Stimulated activated CD4-positive, alpha-beta T cell treated with anti-CD3 and anti-CD28 coated beads, TNF-alpha, amount 100 ng/mL, for 4 hours (primary cell): Measurements from ENCODE around the gene IDUA.

ENCODE experiments used
- DNase-seq, 3 experiments: peaks; one replicate each; pipeline ENCODE4 v3.0.0-alpha.2; 2020; ENCODE audit warnings: low read depth in 3 of 3

The IDUA gene

GRCh38 chr4:956531-957230 is 30.2 kb upstream of the IDUA start:
- DNase-seq, result no peak

- DNase-seq, result no peak
Measured at GRCh38 chr4:957231-957580, 29.6 kb upstream of the IDUA start.

- DNase-seq, result no peak
Measured at GRCh38 chr4:957581-958313, 29.1 kb upstream of the IDUA start.

GRCh38 chr4:958314-958665 is 28.6 kb upstream of the IDUA start:
- DNase-seq, result no peak

- no peak for DNase-seq
Measured at GRCh38 chr4:958696-959337, 28.0 kb upstream of the IDUA start.

GRCh38 chr4:959338-960139 is 27.3 kb upstream of the IDUA start:
- no peak for DNase-seq

GRCh38 chr4:960140-960635 is 26.7 kb upstream of the IDUA start:
- DNase-seq, result no peak

- DNase-seq, result no peak
Measured at GRCh38 chr4:960636-961350, 26.1 kb upstream of the IDUA start.

GRCh38 chr4:961351-962230 is 25.3 kb upstream of the IDUA start:
- no peak for DNase-seq

GRCh38 chr4:962231-963208 is 24.3 kb upstream of the IDUA start:
- DNase-seq, result no peak

- no peak for DNase-seq
Measured at GRCh38 chr4:963276-964225, 23.3 kb upstream of the IDUA start.

GRCh38 chr4:964346-965025 is 22.4 kb upstream of the IDUA start:
- no peak for DNase-seq

- no peak for DNase-seq
Measured at GRCh38 chr4:965048-965765, 21.6 kb upstream of the IDUA start.

- no peak for DNase-seq
Measured at GRCh38 chr4:965766-966134, 21.1 kb upstream of the IDUA start.

GRCh38 chr4:966266-967112 is 20.4 kb upstream of the IDUA start:
- DNase-seq, result no peak
